Ureter (tissue), 1 donor: ENCODE data around the gene ASPA. TPM values are rescaled to one million over a fixed set of nuclear protein-coding genes. Genes with fewer than 3 reads are reported as not detected.
"Not testable (repeated sequence)": the region's sequence is repeated elsewhere in the genome, so short reads cannot be mapped to it uniquely, and the experiment has no call there.

Experiments used
- DNase-seq: peaks from one replicate; pipeline ENCODE4 v3.0.0-alpha.2; 2020; ENCODE audit warnings: low spot score
- total RNA-seq: library from RNA; stranded (reverse); gene quantifications from one replicate; pipeline ENCODE4 v1.2.4, GENCODE V29; 2023
- donor health status: DM: yes; HTN: yes; CAD: no.

The ASPA gene
- total RNA-seq, 1 donor from 2014 or later, result 15.3 TPM

GRCh38 chr17:3507869-3508268 lies 32.1 kb downstream of the ASPA start:
- no peak for DNase-seq

- DNase-seq, result no peak
Observed at GRCh38 chr17:3510090-3510489, 34.3 kb downstream of the ASPA start.

DNA sequence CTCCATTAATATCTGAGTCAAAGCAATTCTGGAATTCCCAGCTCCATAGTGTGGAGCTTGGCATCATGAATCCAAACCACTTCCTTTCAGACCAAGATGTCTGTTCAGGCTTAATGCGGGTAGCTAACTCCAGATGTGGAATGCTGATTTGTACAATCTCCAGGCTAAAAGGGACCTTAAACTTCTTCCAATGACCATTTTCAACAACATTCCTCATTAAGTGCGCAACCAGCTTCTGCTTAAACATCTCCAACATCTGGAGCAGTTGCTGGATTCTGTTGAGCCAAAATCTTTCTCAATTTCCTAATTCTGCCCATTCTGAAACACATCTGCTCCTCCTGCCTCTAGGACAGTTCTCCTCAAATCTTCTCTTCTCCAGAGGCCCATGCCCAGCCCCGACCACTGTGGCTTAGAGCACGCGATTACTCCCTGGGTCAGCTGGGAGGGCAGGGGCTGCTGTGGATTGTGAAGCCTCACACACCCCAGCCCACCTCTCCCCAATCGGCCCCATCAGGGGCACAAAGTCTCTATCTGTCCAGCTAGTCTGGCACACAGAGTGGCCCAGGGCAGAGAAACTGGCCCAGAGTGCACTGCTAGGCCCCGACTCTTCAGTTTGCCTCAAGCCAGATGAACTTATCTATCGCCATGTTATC lies 36.2 kb downstream of the ASPA start:
- DNase-seq, result no peak

DNA sequence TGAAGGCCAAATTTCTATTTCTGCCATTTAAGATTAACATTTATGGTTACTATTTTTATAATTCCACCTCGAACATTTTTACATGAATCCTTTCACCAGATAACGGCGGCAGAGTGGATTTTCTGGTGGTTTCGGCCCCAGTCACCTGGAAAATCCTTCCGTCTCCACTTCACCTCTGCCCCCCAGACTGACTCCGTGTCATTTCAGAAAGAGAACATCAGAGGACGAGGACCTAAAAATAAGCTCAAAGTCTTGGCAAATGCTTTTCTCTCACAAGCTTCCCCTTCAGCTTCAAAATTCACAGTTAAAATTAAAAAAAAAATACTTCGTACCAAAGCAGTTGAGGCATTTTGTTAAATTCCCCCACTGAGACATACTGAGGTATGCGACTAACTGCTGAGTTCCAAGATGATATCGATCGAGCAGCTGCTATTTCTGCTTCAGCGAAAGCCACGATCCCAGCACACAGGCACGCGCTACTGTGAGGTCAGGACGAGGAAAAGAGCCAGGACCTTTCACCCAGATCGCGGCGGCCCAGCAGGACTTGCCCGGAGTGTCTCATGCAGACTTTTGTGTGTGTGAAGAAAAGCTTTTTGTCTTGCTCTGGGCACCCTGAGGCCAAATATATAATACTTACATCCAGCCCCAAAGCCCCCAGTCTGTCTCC lies 36.8 kb downstream of the ASPA start:
- peak; percentile 83 for DNase-seq

GRCh38 chr17:3513305-3514035 lies 37.7 kb downstream of the ASPA start:
- DNase-seq, result no peak

DNA sequence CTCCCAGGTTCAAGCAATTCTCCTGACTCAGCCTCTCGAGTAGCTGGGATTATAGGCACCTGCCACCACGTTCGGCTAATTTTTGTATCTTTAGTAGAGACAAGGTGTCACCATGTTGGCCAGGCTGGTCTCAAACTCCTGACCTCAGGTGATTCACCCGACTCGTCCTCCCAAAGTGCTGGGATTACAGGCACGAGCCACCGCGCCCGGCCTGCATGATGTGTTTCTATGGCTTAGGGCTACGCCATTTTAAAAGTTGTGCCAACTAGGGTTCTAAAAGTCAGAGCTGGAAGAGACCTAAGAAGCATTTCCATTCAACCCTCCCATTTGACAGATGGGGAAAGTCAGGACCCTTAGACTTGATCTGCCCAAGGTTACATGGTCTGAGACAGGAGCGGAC lies 38.4 kb downstream of the ASPA start:
- not testable (repeated sequence) for DNase-seq

- no peak for DNase-seq
Observed at GRCh38 chr17:3514873-3515272, 39.1 kb downstream of the ASPA start.

GRCh38 chr17:3519472-3519871 lies 43.7 kb downstream of the ASPA start:
- DNase-seq, result not testable (repeated sequence)

DNA sequence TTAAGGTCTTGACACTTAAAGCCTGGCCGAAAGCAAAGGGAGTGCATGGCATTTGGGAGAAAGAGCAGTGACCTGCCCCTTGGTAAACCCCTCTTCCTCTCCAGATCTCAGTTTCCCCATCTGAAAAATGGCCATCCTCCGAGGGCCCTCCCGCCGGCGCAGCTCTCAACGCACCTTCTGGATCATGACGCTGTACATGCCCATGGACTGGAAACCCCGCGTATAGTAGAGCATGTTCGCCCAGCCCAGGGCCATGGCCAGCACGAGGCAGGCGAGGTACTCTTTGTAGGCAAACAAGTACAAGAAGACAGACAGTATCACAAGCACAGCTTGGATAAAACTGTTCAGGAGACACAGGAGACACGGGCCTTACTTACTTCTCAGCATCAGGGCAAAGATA lies 48.2 kb downstream of the ASPA start:
- DNase-seq, result no peak

DNA sequence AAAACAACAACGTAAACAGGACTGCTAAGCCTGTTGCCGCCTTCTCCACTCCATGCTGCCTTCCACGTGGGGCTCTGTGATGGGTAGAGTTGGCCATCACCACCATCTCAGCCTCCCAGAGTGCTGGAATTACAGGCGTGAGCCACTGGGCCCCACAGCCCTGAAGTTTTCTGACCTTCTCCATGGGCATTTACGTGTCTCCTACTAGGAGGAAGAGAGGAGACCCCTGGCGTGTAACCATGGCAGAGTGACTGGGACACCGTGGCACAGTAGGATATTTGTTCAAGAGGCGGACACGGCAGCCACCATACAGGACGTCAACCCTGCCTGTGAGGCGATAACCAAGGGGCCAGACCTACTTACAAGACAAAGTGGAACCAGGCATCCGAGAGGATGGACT lies 50.7 kb downstream of the ASPA start:
- no peak for DNase-seq

DNA sequence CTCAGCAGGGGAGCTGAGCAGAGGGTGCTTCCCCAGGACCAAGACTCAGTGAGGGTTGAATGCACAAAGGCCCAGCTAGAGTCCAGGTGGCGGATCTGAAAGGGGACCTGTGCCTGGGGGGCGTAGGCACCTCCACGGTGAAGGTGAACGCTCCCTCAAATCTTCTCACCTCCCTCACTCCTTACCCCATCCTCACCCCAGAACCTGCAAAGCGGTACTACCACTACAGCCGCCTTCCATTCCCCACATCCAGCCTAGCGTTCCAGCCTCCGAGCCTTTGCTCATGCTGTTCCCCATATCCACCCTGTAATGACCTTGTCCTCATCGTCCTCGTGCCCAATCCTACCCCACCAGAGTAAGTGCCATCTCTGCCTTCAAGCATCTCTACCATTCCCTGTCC lies 51.2 kb downstream of the ASPA start:
- no peak for DNase-seq

- no peak for DNase-seq
Observed at GRCh38 chr17:3527468-3527867, 51.7 kb downstream of the ASPA start.

GRCh38 chr17:3527896-3528295 lies 52.1 kb downstream of the ASPA start:
- DNase-seq, result no peak

DNA sequence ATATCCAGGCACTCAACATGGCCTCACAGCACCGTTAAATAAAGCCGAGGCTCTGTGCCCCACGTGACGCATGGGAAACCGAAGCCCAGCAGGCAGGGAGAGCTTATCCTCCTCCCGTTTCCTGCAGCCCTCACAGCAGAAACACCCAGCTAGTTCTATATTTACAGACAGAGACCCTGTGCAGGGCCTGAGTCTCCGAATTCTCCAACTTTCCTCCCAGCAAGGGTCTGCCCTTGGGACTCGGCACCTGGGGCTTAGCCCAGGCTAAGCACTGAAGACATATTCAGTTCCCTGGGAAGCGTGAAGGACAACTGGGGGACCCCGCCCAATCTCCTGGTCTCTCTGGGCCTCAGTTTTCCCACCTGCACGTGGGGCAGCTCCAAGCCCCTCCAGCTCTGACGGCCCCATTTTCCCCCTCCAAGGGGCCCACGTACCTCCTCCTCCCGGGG lies 52.6 kb downstream of the ASPA start:
- no peak for DNase-seq

DNA sequence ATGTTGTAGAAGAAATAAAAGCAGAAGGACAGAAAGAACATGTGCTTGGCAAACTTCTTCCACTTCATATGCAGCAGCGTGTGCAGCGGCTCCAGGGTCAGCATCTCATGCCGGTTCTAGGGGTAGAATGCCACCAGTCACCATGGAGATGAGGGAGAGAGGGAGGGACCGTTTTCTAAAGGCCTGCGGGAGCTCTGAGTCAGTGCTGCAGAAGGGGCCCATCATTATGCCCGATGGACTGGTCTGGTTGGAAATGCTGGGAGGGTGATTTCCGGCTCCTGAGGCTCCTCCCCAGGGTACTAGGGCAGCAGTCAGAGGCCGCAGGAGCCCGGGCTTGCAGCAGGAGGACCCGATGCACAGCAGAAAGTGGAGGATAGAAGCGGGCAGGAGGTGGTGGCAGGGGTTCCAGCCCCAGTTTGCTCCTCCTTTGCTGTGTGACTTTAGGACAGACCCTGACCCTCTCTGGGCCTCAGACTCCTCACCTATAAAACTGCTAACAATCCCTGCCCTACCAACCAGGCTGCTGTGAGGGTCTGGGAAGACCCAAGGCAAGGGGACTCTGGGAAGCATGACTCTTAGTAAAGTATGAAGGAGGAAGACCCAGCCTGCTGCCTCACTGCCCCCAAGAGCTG lies 53.2 kb downstream of the ASPA start:
- DNase-seq, result peak; percentile 79

DNA sequence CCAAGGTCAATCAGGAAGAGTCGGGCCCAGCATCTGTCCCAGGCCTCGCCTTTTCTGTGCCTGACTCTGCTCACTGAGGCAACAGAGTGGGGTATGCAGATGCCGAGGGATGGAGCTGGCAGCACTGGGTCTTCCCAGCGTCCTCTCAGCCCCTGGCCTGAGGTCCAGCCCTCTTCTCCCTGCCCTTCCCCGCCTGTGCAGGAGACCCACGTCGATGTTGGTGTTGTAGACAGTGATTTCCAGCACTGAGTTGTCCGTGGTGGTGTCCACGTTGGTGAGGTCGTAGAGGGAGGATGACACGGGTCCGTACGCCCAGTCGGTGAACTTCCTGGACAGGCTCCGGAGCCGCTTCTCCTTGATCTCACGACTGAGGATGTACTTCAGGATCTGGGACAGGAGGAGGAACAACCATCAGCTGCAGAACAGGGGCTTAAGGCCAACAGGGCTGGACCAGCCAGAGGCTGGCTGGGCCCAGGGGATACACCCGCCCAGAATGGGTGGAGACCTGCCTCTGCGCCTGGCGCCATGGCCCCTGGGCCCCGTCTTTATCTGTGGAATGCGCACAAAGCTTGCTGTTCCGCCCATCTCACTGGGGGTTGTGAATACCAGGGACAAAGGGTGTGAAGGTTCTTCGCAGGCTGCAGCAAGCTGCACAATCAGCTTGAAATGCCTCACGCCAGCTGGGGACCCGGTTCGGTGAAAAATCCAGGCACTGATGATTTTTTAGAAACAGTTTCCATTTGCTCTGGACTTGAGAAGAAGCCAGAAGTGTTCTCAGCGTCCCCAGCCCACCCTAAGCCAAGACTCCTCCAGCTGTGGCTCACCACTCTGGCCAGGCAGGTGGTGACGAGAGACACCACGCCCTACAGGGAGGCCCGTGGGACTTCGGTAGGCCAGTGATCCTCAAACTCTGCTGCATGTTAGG lies 54.3 kb downstream of the ASPA start:
- DNase-seq, result peak; percentile 81

GRCh38 chr17:3531266-3532101 lies 55.7 kb downstream of the ASPA start:
- no peak for DNase-seq

DNA sequence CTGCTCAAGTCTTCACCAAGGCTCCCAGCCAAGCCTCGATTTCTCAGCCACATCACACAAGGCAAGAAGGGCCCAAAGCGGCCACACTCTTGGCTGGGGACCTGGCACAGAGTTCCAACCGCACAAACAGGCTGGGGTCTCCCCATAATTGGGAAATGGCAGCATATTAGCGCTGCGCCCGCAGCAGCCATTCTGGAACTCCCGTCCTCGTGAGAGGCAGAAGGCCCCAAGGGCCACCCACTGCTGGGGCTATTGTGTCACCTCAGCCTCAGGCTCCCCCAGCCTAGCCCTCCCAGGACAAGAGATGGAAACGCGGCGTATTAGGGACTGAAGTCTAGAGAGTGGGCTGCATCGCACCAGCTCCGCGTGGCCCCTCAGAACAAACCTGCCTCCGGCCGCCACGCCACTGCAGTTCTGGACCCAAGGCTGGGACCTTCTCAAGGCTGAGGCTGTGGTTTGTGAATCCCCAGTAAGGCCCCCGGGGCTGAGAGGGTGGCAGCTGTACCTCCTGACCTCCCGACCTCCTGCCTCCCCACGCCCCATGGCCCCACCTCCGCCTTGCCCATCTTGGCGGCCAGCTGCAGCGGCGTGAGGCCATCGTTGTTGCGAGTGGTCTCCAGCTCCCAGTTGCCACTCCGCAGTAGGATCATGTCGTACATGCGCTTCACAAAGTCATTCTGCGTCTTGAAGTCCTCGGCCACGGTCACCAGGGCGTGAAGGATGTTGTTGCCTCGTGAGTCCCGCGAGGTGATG lies 56.5 kb downstream of the ASPA start:
- DNase-seq, result no peak

GRCh38 chr17:3532859-3533142 lies 57.0 kb downstream of the ASPA start:
- DNase-seq, result no peak

DNA sequence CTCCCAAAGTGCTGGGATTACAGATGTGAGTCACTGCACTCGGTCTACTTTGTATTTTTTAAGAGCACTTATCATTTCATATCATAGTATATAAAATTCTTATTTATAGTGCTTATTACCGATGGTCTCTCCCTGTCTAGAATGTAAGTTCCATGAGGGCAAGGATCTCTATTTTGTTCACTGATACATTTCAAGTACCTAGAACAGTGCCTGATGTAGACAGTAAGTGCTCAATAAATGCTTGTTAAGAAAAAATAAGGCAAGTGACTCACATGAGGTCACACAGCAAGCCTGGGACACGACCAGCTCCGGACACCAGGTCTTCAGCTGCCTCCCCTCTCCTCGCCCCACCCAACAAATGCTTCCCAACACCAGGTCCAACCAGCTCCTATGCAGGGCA lies 58.0 kb downstream of the ASPA start:
- DNase-seq, result no peak
